Ovary (tissue), 3 donors: ENCODE results near the gene GRIK3.

ENCODE experiments used
- POLR2A ChIP-seq: fragments of 450-650 bp; IDR thresholded peaks from one replicate; pipeline ENCODE4 v1.6.1; 2017; ENCODE audit warnings: antibody characterized with exemption, mild to moderate bottlenecking, moderate library complexity
- TF ChIP-seq, protein P1 (sequence below), 3 donors: fragments of 450-650 bp in 2 of 3; fragments of 200-600 bp in 1 of 3; IDR thresholded peaks; one replicate each; pipeline versions ENCODE4 v1.5.1 to v1.8.0; 2016 to 2022; ENCODE audit warnings: antibody characterized with exemption in 3 of 3, mild to moderate bottlenecking in 1 of 3
- donor health status: DM: no; HTN: no; CAD: no.

- TF ChIP-seq, protein P1, sequence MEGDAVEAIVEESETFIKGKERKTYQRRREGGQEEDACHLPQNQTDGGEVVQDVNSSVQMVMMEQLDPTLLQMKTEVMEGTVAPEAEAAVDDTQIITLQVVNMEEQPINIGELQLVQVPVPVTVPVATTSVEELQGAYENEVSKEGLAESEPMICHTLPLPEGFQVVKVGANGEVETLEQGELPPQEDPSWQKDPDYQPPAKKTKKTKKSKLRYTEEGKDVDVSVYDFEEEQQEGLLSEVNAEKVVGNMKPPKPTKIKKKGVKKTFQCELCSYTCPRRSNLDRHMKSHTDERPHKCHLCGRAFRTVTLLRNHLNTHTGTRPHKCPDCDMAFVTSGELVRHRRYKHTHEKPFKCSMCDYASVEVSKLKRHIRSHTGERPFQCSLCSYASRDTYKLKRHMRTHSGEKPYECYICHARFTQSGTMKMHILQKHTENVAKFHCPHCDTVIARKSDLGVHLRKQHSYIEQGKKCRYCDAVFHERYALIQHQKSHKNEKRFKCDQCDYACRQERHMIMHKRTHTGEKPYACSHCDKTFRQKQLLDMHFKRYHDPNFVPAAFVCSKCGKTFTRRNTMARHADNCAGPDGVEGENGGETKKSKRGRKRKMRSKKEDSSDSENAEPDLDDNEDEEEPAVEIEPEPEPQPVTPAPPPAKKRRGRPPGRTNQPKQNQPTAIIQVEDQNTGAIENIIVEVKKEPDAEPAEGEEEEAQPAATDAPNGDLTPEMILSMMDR (IDR thresholded peaks at IDR 0.05): no peak
- TF ChIP-seq POLR2A: no peak
Measured at GRCh38 chr1:36876990-36877389, 157.3 kb downstream of the GRIK3 start.
